GM12878 (cell line): Measurements from ENCODE around the gene CLDN15. TPM values are rescaled to one million over a fixed set of nuclear protein-coding genes. Genes with fewer than 3 reads are reported as not detected.

Experiments used
- ATAC-seq: fragments of 200-7000 bp; cut with Tn5 transposase; 3 replicates; pipeline ENCODE4 v1.9.1; 2020; ENCODE audit warnings: mild to moderate bottlenecking, moderate library complexity
- BruUV-seq: library from RNA; stranded (reverse); fragments of 400-500 nt; replicated peaks from 2 replicates; lab custom pipeline; 2021; lab: Mats Ljungman, UMichigan
- CTCF ChIA-PET: fragments of 300-600 bp; sonication (Branson Sonifier 250); formaldehyde crosslinking; extraction: SDS; loops from one replicate; lab custom pipeline; 2021; ENCODE audit warnings: inconsistent platforms; lab: Yijun Ruan, JAX
- POLR2A ChIA-PET: fragments of 350-600 bp; formaldehyde crosslinking; extraction: SDS; loops from one replicate; lab custom pipeline; 2021; ENCODE audit warnings: inconsistent platforms; lab: Charles Lee
- RAD21 ChIA-PET: fragments of 300-600 bp; sonication (Branson Sonifier 250); formaldehyde crosslinking; loops from one replicate; lab custom pipeline; 2023; ENCODE audit warnings: antibody characterized with exemption; ENCODE audit not compliant: unreplicated experiment; lab: Charles Lee
- SMC1A ChIA-PET: fragments of 300-600 bp; sonication (Branson Sonifier 250); formaldehyde crosslinking; loops from one replicate; lab custom pipeline; 2023; ENCODE audit not compliant: unreplicated experiment, uncharacterized antibody; lab: Charles Lee
- DNase-seq: peaks from one replicate; pipeline ENCODE4 v3.0.0-alpha.2; 2011; ENCODE audit warnings: low read depth, low spot score
- FAIRE-seq: peaks from 3 replicates; lab custom pipeline; 2011; peaks lifted over from hg19 to GRCh38; lab: Jason Lieb, UNC
- H2AFZ ChIP-seq: 2 replicates; pipeline ENCODE4 v1.6.0; 2011; ENCODE audit warnings: low read depth, low read length, control low read depth; ENCODE audit not compliant: control insufficient read depth
- H3K27ac ChIP-seq: 2 replicates; pipeline ENCODE4 v1.5.1; 2011; ENCODE audit warnings: control low read depth; ENCODE audit not compliant: control insufficient read depth, insufficient read depth
- H3K27me3 ChIP-seq, 2 experiments: replicated peaks in 1 of 2; 2 replicates each; pipeline versions ENCODE4 v1.6.0 to v1.6.1; 2011; ENCODE audit warnings: low read length in 1 of 2; ENCODE audit not compliant: control insufficient read depth in 2 of 2, insufficient read depth in 2 of 2
- H3K36me3 ChIP-seq, 2 experiments: 2 replicates each; pipeline ENCODE4 v1.5.1; 2011; ENCODE audit warnings: low read length in 1 of 2; ENCODE audit not compliant: control insufficient read depth in 2 of 2, insufficient read depth in 2 of 2
- H3K4me1 ChIP-seq: 2 replicates; pipeline ENCODE4 v1.6.1; 2011; ENCODE audit warnings: mild to moderate bottlenecking, low read length, moderate library complexity, mixed read lengths; ENCODE audit not compliant: control insufficient read depth, insufficient read depth
- H3K4me2 ChIP-seq: 2 replicates; pipeline ENCODE4 v1.6.0; 2011; ENCODE audit warnings: control low read depth; ENCODE audit not compliant: control insufficient read depth, insufficient read depth
- H3K4me3 ChIP-seq: fragments of 200-600 bp; sonication (generic); 2 replicates; pipeline ENCODE4 v1.5.1; 2016
- H3K79me2 ChIP-seq: 2 replicates; pipeline ENCODE4 v1.6.0; 2011; ENCODE audit warnings: low read length; ENCODE audit not compliant: control insufficient read depth, insufficient read depth
- H3K9ac ChIP-seq: 2 replicates; pipeline ENCODE4 v1.8.0; 2011; ENCODE audit warnings: low read length, control low read depth, mixed read lengths; ENCODE audit not compliant: control insufficient read depth, insufficient read depth
- H3K9me3 ChIP-seq: replicated peaks from 3 replicates; pipeline ENCODE4 v1.5.1; 2011; ENCODE audit warnings: mild to moderate bottlenecking, low read length; ENCODE audit not compliant: control insufficient read depth, insufficient read depth
- H4K20me1 ChIP-seq: 2 replicates; pipeline ENCODE4 v1.6.0; 2011; ENCODE audit not compliant: control insufficient read depth, insufficient read depth
- CBX3 ChIP-seq: fragments of 200-600 bp; sonication (generic); IDR thresholded peaks from 2 replicates; pipeline ENCODE4 v1.6.1; 2016; ENCODE audit warnings: low read depth, borderline replicate concordance
- EED ChIP-seq: sonication (generic); IDR thresholded peaks from 2 replicates; pipeline ENCODE4 v1.6.1; 2016; ENCODE audit warnings: antibody characterized with exemption, low read depth
- EP300 ChIP-seq, 2 experiments: fragments of 150-350 bp in 1 of 2; IDR thresholded peaks; 2 replicates each; pipeline ENCODE4 v1.6.1; 2011 to 2012; ENCODE audit warnings: low read depth in 2 of 2, low read length in 2 of 2, borderline replicate concordance in 1 of 2, improper control_type of control experiment in 1 of 2, inconsistent platforms in 1 of 2; ENCODE audit not compliant: control insufficient read depth in 1 of 2
- GATAD2B ChIP-seq: fragments of 450-650 bp; conservative IDR thresholded peaks from 2 replicates; pipeline ENCODE4 v1.6.1; 2017; ENCODE audit warnings: low read depth, mild to moderate bottlenecking, moderate library complexity
- HCFC1 ChIP-seq: fragments of 150-350 bp; IDR thresholded peaks from 2 replicates; pipeline ENCODE4 v1.6.1; 2014; ENCODE audit warnings: low read length
- IKZF2 ChIP-seq, 2 experiments: fragments of 450-650 bp; IDR thresholded peaks; 2 replicates each; pipeline ENCODE4 v1.6.1; 2017; ENCODE audit warnings: mild to moderate bottlenecking in 2 of 2, moderate library complexity in 2 of 2
- KAT2A ChIP-seq: conservative IDR thresholded peaks from 2 replicates; pipeline ENCODE4 v1.6.1; 2011; ENCODE audit warnings: low read depth, low read length; ENCODE audit not compliant: control insufficient read depth
- NR2C2 ChIP-seq: IDR thresholded peaks from 2 replicates; pipeline ENCODE4 v1.6.1; 2011; ENCODE audit warnings: borderline replicate concordance, low read depth; ENCODE audit not compliant: control insufficient read depth, insufficient read length
- RUNX3 ChIP-seq: IDR thresholded peaks from 2 replicates; pipeline ENCODE4 v1.6.1; 2012; ENCODE audit warnings: low read length, inconsistent platforms
- SMC3 ChIP-seq: IDR thresholded peaks from 2 replicates; pipeline ENCODE4 v1.6.1; 2011; ENCODE audit warnings: low read length, improper control_type of control experiment, borderline replicate concordance
- SP1 ChIP-seq: IDR thresholded peaks from one replicate; pipeline ENCODE4 v1.6.1; 2011; ENCODE audit warnings: low read depth, low read length
- USF2 ChIP-seq: IDR thresholded peaks from 2 replicates; pipeline ENCODE4 v1.6.1; 2011; ENCODE audit warnings: low read depth, low read length, improper control_type of control experiment, borderline replicate concordance
- ZBED1 ChIP-seq: IDR thresholded peaks from 2 replicates; pipeline ENCODE4 v1.6.1; 2016; ENCODE audit warnings: borderline replicate concordance
- WGBS: methylation state at CpG from one replicate; pipeline ENCODE4 v1.1.6; 2016; ENCODE audit warnings: low lambda C conversion rate; ENCODE audit not compliant: insufficient replicate concordance, insufficient coverage; ENCODE audit errors: missing lambda C conversion rate; 5-methylcytosine and 5-hydroxymethylcytosine counted together
- in situ Hi-C: fragments of 300-500 bp; cut with MboI; formaldehyde crosslinking; loops from 9 replicates; pipeline ENCODE4 v1.14.3; 2018; ENCODE audit warnings: mixed read lengths
- intact Hi-C: fragments of 100-400 bp; cut with micrococcal nuclease; formaldehyde crosslinking; loops from one replicate; pipeline ENCODE4 v1.14.2; 2022; ENCODE audit not compliant: unreplicated experiment
- polyA plus RNA-seq, 11 experiments: library from polyadenylated mRNA; depleted of rRNA in 4 of 11; unstranded in 6 of 11; stranded (reverse) in 5 of 11; fragments of >200 nt; fragmentation: Nextera tagmentation in 4 of 11; fragmentation: Illumina TruSeq in 1 of 11; extraction: Ambion mirVana in 4 of 11; extraction: Trizol in 1 of 11; gene quantifications; 1 replicate in 1 of 11; 2 replicates in 10 of 11; pipeline versions ENCODE4 v1.2.1 to v1.2.3, GENCODE V29; 2011 to 2016; ENCODE audit warnings: inconsistent platforms in 2 of 11, missing spikeins in 2 of 11, low read depth in 1 of 11
- total RNA-seq, 4 experiments: library from RNA; depleted of rRNA in 3 of 4; stranded (reverse); fragments of >200 nt in 3 of 4; fragmentation: Illumina TruSeq in 1 of 4; extraction: Trizol in 1 of 4; gene quantifications; 2 replicates each; pipeline versions ENCODE4 v1.2.1 to v1.2.3, GENCODE V29; 2013 to 2021
- TF ChIP-seq, protein P1 (sequence below): fragments of 450-650 bp; IDR thresholded peaks from 2 replicates; pipeline ENCODE4 v1.6.1; 2014; ENCODE audit warnings: mild to moderate bottlenecking
- TF ChIP-seq, protein P2 (sequence below): fragments of 150-350 bp; IDR thresholded peaks from 2 replicates; pipeline ENCODE4 v1.6.1; 2014; ENCODE audit warnings: mild to moderate bottlenecking, low read depth, low read length

CLDN15 gene
- total and polyA plus RNA-seq, 10 of the 15 experiments (the other 5 are each of a cell fraction or from before 2014, with no cell fraction given), result 0.47 to 15.0 (median 6.6) TPM

- TF ChIP-seq, protein P1, sequence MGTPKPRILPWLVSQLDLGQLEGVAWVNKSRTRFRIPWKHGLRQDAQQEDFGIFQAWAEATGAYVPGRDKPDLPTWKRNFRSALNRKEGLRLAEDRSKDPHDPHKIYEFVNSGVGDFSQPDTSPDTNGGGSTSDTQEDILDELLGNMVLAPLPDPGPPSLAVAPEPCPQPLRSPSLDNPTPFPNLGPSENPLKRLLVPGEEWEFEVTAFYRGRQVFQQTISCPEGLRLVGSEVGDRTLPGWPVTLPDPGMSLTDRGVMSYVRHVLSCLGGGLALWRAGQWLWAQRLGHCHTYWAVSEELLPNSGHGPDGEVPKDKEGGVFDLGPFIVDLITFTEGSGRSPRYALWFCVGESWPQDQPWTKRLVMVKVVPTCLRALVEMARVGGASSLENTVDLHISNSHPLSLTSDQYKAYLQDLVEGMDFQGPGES, result no peak
- TF ChIP-seq, all 136 proteins: peak for 0
Measured at GRCh38 chr7:101232141-101232850, 5.3 kb downstream of the CLDN15 start (continued).

DNA sequence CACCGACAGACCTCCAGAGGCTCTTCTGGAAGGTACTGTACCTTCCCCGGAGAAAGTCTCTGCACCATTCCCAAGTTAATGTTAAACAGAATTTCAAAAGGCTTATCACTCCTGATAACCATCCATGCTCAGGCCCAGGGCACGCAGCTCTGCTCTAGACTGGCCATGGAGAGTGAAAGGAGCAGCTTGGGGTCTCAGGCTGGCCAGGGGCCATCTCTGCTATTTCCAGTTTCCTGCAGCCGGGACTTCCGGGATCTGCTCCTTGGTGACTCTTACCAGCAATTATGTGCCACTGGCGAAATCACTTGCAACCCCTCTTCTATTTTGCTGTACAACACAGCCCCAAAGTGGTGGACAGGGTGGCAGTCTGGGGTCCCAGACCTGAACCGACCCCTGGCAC lies 6.0 kb downstream of the CLDN15 start:
- intact Hi-C loops, result no loop called here
- no peak overlapping the region for H3K9ac ChIP-seq
- H3K4me1 ChIP-seq, result no peaks in the 10 kb centered on the region
- TF ChIP-seq EP300 (IDR thresholded peaks at IDR 0.05; ENCODE audit: borderline replicate concordance in 1 of 2, control insufficient read depth in 1 of 2, low read depth in 2 of 2, low read length in 2 of 2) (no peak), HCFC1 (no peak), ZBED1 (no peak), CBX3 (no peak), USF2 (no peak), SMC3 (no peak), GATAD2B (no peak), IKZF2 (IDR thresholded peaks at IDR 0.05) (no peak), KAT2A (no peak), EED (no peak), RUNX3 (no peak), NR2C2 (no peak), SP1 (no peak)
- TF ChIP-seq, protein P2, sequence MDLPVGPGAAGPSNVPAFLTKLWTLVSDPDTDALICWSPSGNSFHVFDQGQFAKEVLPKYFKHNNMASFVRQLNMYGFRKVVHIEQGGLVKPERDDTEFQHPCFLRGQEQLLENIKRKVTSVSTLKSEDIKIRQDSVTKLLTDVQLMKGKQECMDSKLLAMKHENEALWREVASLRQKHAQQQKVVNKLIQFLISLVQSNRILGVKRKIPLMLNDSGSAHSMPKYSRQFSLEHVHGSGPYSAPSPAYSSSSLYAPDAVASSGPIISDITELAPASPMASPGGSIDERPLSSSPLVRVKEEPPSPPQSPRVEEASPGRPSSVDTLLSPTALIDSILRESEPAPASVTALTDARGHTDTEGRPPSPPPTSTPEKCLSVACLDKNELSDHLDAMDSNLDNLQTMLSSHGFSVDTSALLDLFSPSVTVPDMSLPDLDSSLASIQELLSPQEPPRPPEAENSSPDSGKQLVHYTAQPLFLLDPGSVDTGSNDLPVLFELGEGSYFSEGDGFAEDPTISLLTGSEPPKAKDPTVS, result no peak
- TF ChIP-seq, all 136 proteins: peak for 0
- POLR2A ChIA-PET, result interaction anchor here (0.7 kb wide), 1 partner anchor 13 kb away, joined by 3 read pairs; no protein-coding TSS in a partner anchor
- Histone ChIP-seq H3K27me3 (no peaks in the 10 kb centered on the region), H3K79me2 (no peaks in the 10 kb centered on the region), H3K9me3 (no peaks in the 10 kb centered on the region), H2AFZ (no peak overlapping the region), H3K4me2 (no peak overlapping the region), H3K27ac (no peak overlapping the region), H3K4me3 (no peak overlapping the region), H4K20me1 (no peaks in the 10 kb centered on the region), H3K36me3 (peaks cover 0 to 3% of the 10 kb centered on the region in 2 experiments; a peak in 1 of 4 replicates)
- no peak for DNase-seq
- SMC1A ChIA-PET, result no interaction called here
- BruUV-seq, result no TSS peak
- WGBS, result 96% methylated on average over 7 of the region's 7 CpGs
- RAD21 ChIA-PET, result no interaction called here
- in situ Hi-C loops, result no loop called here
- ATAC-seq, result no peak
- CTCF ChIA-PET, result interaction anchor here (1.1 kb wide), 1 partner anchor 12 kb away, joined by 3 read pairs; no protein-coding TSS in a partner anchor
- FAIRE-seq, result no peak
